GM08714 (cell line): ENCODE results near the gene C1orf174.

ENCODE experiments used
- H3K4me3 ChIP-seq: fragments of 200-500 bp; sonication (Bioruptor generic); 2 replicates; pipeline ENCODE4 v1.5.1; 2014; ENCODE audit warnings: mild to moderate bottlenecking, low read length, inconsistent platforms
- ZNF274 ChIP-seq: IDR thresholded peaks from 2 replicates; pipeline ENCODE4 v1.6.1; 2012; ENCODE audit warnings: mild to moderate bottlenecking, low read depth, low read length

The C1orf174 gene

GRCh38 chr1:3932156-3932919, 32.3 kb upstream of the C1orf174 start:
- H3K4me3 ChIP-seq, result no peak overlapping the region
- TF ChIP-seq ZNF274, result no peak

DNA sequence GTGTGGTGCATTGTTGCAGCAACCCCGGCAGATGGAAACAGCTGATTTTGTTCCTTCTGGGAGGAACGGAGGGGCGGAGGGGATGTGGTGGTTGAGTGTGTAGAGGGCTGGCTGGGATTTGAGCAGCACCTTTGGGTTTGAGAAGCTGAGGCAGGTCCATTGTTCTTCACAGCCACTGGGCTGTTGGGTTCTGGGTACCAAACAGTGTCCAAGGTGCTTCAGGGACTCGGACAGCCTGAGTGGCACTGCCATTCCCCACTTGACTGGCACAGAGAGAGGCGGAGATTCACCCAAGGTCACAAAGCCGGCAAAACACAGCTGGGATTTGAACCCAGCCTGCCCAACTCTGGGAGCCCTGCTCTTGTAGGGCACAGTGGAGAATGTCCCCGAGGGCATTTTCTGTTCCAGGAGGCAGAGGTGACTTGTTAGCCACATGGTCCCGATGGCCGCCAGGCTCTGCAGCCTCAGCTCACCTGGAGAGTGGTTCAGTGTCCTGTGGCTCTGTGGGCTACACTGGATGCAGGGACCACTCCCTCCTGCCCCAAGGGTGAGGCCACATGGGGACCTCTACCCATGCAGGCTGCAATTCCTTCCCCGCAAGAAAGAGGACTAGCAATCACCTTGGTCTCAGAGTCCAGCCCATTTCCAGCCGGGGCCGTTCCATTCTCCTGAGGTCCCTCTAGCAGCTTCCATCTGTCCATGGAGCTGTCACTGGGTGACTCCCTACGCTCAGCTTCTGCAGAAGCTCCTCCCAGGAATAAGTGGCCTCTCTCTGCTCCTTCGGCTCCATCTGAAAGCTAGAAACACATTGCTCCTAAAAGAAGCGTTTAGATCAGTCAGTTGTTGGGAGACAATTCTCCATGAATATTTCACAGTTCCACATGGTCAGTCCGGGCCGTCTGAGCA, 31.2 kb upstream of the C1orf174 start:
- TF ChIP-seq ZNF274, result no peak
- H3K4me3 ChIP-seq, result no peak overlapping the region

DNA sequence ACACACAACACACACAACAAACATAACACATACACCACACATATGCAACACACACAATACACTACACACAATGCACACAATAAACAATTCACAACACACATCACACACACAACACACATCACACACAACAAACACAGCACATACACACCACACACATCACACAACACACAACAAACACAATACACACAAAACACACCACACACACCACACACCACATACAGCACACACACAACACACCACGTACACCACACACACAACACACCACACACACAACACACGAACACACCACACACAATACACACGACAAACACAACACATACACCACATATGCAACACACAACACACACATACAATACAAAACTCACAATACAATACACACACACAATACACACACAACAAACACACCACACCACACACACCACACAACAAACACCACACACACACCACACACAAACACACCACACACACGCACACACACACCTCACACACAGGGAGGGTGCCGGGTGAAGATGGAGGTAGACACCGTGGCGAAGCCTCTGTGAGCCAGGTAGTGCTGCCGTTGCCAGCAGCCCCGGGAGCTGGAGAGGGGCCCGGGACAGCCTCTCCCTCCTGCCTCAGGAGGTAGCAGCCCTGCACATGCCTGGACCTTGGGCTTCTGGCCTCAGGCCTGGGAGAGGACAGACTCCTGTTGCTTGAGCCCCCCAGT, 30.4 kb upstream of the C1orf174 start:
- TF ChIP-seq ZNF274, result no peak
- no peak overlapping the region for H3K4me3 ChIP-seq

DNA sequence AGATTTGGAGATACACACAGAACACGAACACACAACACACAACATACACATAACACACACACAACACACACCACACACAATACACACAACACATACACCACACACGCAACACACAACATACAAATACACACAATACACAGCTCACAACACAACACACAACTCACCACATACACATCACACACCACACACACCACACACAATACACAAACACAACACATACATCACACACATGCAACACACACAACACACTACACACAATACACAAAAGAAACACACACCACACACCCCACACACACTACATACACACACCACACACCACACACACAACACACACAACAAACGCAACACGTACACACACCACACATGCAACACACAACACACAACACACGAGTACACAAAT, 29.1 kb upstream of the C1orf174 start:
- no peak overlapping the region for H3K4me3 ChIP-seq
- TF ChIP-seq ZNF274, result no peak

- H3K4me3 ChIP-seq, result no peak overlapping the region
- no peak for TF ChIP-seq ZNF274
Observed at GRCh38 chr1:3928586-3928985, 28.5 kb upstream of the C1orf174 start.

- H3K4me3 ChIP-seq, result no peak overlapping the region
- no peak for TF ChIP-seq ZNF274
Observed at GRCh38 chr1:3926956-3927355, 26.9 kb upstream of the C1orf174 start.

DNA sequence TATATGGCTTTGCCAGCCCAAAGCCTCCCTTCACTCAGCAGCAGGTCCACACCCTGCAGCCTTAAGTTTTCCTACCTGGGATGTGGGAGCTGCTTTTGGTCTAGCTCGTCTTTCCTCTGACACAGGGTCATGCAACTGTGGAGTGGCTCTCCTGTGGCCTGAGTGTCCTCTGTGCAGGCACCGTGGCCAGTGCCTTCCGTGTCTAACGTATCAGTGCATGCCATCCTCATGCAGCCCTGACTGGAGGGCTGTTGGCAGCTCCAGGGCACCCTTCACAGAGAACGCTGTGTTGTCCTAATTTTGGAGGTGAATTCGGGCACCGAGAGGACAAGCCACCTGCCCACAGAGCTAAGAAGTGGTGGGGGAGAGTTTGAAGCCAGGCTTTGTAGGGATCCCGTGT, 25.7 kb upstream of the C1orf174 start:
- H3K4me3 ChIP-seq, result no peak overlapping the region
- TF ChIP-seq ZNF274, result no peak

DNA sequence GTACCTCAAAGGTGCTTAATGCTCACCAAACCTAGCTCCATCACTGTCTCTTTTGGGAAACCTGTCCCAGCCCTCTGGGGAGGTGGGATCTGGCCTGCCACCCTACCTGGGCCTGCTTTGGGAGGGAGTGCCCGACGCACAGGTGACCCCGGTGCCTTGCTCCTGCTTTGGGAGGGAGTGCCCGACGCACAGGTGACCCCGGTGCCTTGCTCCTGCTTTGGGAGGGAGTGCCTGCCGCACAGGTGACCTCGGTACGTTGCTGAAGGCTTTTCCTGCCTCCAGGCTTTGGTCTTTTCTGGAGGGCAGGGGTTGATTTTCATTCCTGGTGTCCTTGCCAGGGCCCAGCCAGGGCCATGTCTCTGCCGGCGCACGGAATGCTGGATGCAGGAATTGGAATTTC, 25.2 kb upstream of the C1orf174 start:
- TF ChIP-seq ZNF274, result no peak
- H3K4me3 ChIP-seq, result no peak overlapping the region

DNA sequence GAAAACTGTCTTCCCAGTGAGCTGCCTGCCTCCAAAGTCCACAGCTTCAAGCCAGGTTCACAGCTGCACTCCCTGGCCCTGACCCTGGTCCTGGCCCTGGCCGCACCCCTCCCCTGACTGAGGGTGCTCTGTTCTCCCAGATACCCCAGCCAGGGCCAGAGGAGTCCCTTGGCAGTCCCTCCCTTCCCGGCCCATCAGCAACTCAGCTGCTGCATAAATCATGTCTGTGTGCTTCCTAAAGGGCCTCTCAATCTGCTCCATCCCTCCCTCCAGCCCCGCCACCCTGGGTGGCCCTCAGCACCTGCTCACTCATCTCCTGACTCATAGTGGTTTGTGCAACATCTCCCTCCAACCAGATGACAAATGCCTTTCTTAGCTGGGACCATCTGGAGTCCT, 24.8 kb upstream of the C1orf174 start:
- H3K4me3 ChIP-seq, result no peak overlapping the region
- no peak for TF ChIP-seq ZNF274

DNA sequence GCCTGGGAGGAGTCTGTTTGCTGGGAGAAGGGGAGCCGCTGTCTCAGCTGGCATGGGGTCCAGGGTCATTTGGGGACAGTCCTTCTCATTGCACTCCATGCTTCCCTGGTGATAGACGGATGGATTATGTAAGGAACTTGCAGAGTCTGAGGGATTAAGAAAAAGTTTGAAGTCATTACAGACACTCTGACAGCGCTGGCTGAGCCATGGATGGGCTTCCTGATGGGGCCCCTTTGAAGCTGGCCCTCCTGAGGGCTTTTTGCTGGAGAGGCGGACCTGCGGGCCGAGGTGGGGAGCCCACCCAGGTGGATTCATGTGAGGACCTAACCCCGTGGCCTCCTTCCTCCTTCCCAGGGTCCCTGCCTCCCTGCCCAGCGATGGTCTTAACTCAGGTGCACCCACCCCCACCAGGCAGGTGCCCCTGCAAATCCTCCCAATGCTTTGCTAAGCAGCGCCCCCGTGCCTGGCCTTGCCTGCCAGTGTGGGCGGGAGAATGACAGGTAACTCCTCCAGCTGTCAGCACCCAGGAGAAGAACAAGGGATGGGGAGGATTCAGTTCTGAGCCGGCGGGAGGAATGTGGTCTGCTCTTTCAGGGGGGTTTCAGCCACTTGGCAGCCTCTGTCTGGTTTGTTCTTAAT, 24.2 kb upstream of the C1orf174 start:
- TF ChIP-seq ZNF274, result no peak
- H3K4me3 ChIP-seq, result no peak overlapping the region

DNA sequence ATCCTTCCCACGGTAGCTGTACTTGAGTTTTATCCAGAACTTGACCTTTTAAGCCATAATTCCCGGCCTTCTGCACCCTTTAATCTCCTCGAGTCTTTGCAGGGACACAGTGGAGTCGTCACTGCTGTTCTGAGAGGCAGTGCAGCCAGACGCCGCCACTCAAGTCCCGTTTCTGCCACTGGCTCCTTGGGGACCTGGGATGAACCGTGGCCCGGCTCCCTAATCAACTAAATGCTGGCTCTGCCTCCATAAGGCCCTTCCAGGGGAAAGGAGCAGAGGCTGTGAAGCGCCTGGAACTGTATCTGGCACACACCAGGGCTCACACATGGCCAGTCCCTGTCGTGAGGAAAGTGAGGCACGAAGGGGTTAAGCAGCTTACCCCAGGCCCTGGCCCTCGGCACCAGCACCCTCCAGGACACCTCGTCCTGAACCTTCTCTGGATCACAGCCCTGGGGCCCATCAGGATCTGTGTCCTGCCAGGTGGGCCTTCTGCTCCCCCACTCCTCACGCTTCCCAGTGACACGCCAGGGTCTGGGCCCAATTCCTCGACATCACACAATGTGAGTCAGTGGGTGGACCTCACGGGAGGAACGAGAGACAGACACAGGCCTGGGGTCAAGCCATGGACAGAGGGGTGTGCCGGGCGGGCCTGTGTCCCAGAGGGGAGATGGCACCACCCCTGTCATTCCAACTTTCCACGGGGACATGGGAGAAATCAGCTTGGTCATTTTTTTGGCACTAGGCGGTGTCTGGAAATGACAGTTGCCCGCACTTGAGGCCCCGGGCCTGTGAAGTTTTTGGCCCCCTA, 23.5 kb upstream of the C1orf174 start:
- no peak for TF ChIP-seq ZNF274

GRCh38 chr1:3922851-3923250, 22.8 kb upstream of the C1orf174 start:
- H3K4me3 ChIP-seq, result no peak overlapping the region
- TF ChIP-seq ZNF274, result no peak

More for the DNA sequence above, 23.5 kb upstream of the C1orf174 start:
- no peak overlapping the region for H3K4me3 ChIP-seq

- no peak overlapping the region for H3K4me3 ChIP-seq
- no peak for TF ChIP-seq ZNF274
Observed at GRCh38 chr1:3922201-3922725, 22.2 kb upstream of the C1orf174 start.
